Activated CD8-positive, alpha-beta memory T cell treated with anti-CD3 and anti-CD28 coated beads, Interleukin-2, amount 50 U/mL, for 4 hours (primary cell): ENCODE measurements around the gene CYB561D1.

Experiments used
- DNase-seq: peaks from one replicate; pipeline ENCODE4 v3.0.0-alpha.2; 2020

Gene CYB561D1

DNA sequence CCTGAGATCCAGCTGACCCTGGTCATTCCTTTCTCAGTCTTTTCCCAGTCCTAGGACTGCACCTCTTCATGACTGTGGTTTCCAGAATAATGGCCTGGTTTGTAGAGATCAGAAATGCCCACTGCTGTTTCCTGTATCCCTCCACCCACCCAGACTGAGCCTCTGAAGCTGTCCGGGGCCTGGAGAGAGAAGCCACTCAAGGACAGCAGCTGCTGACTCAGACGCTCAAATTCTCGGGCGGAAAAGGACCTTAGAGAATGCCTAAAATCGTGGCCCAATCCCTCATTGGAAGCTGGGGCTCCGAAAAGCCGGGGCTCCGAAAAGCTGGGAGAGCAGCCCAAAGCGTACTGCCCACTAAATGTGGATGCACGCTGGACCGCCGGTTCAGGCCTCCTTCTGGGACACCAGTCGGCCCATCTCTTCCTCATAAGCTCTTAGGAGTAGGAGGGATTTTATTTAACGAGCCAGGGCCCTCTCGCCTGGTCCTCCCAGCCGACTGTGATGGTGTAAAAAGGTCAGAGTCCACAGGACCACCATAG is 38.0 kb downstream of the CYB561D1 start:
- no peak for DNase-seq

DNA sequence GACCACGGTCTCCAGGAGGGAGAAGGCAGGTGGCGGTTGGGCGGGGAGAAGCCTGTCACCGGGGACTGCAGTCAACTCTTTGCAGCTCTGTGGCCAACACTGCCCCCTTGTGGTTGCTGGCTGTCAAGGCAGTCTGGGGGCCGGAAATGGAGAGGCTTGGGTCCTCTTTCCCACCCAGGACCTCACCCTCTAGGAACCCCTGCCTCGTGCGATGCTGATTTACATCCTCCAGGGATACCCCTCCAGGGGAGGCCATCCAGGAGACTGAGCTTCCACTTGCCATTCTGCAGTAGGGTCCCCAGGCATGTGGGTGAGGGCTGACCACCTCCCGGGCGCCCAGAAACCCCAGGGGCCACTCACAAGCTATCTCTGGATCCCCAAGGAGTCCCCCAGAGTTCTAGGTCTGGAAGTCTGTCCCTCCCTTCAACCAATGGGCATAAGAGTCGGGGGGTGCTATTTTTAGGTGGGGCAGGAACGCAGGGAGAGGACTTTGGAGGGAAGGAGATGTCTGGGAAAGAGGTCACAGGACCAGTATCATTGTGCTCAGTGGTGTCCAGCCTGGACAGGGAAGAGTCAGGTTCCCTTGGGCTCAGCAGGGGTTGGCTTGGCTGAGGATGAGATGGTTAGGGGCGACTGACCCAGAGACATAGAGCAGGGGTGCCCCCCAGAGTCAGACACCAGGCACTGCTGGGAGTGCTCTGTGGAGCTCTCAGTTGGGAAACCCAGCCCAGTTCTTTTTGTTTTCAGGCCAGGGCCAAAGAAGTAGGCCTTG is 38.7 kb downstream of the CYB561D1 start:
- DNase-seq: peak; percentile 91

- no peak for DNase-seq
Observed at GRCh38 chr1:109534307-109534858, 40.5 kb downstream of the CYB561D1 start.

DNA sequence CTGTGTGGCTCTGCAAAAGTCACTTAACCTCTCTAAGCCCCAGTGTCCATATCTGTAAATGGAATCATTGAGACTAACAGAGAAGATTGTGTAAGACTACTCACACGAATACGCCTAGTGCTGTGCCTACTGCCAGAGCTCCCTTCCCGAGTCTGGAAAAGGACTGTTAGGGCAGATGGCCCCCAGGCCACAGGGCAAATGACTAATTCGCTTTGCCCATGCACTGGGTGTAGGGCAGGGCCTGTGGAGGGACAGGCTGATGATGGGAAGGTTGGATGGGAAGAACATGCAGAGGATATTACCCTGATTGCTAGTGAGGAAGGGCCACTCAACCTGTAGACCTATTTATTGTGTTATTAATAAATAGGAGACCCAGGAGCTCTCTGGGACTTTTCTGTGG is 41.6 kb downstream of the CYB561D1 start:
- DNase-seq: no peak

GRCh38 chr1:109535971-109536491 is 42.1 kb downstream of the CYB561D1 start:
- DNase-seq: no peak

GRCh38 chr1:109537450-109538178 is 43.7 kb downstream of the CYB561D1 start:
- no peak for DNase-seq

GRCh38 chr1:109538827-109539555 is 45.1 kb downstream of the CYB561D1 start:
- no peak for DNase-seq

- DNase-seq: no peak
Observed at GRCh38 chr1:109539676-109540075, 45.8 kb downstream of the CYB561D1 start, which contains the start of gene GPR61. Gene GPR61 (plus strand): TSS chr1:109539872. CDS start chr1:109543023, 3,151 bp downstream.

DNA sequence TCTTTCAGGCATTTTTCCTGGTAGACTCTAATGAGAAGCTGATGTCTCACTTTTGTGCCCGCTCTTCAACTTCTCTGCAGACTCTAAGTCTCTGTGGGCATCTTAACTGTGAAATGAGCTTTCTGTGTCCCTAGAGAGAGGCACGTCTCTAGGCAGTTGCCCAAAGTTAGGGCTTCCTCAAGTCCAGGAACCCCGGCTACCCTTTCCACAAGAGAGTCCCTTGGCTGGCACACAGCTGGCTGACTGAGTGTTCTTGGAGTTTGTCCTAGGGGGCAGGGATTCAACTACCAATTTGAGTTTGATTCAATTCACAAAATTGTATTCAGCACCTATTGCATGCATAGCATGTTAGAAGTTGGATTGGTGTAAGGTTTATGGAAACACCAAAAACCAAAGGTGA is 47.2 kb downstream of the CYB561D1 start:
- no peak for DNase-seq

GRCh38 chr1:109542657-109543056 is 48.8 kb downstream of the CYB561D1 start:
- no peak for DNase-seq

DNA sequence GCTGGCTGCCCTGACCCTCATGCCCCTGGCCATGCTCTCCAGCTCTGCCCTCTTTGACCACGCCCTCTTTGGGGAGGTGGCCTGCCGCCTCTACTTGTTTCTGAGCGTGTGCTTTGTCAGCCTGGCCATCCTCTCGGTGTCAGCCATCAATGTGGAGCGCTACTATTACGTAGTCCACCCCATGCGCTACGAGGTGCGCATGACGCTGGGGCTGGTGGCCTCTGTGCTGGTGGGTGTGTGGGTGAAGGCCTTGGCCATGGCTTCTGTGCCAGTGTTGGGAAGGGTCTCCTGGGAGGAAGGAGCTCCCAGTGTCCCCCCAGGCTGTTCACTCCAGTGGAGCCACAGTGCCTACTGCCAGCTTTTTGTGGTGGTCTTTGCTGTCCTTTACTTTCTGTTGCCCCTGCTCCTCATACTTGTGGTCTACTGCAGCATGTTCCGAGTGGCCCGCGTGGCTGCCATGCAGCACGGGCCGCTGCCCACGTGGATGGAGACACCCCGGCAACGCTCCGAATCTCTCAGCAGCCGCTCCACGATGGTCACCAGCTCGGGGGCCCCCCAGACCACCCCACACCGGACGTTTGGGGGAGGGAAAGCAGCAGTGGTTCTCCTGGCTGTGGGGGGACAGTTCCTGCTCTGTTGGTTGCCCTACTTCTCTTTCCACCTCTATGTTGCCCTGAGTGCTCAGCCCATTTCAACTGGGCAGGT is 49.5 kb downstream of the CYB561D1 start:
- no peak for DNase-seq

GRCh38 chr1:109543988-109544735 is 50.3 kb downstream of the CYB561D1 start:
- DNase-seq: no peak

- DNase-seq: peak; percentile 89
Observed at GRCh38 chr1:109546311-109547109, 52.6 kb downstream of the CYB561D1 start.

- no peak for DNase-seq
Observed at GRCh38 chr1:109547463-109548320, 53.8 kb downstream of the CYB561D1 start.

GRCh38 chr1:109548321-109549267 is 54.7 kb downstream of the CYB561D1 start, which contains the start of gene GNAI3:
Gene GNAI3 (plus strand): TSS chr1:109548615. CDS start chr1:109548721, 106 bp downstream.
- DNase-seq: peak; percentile 94
